Measurements from ENCODE around the gene CHKA. TPM values are rescaled to one million over a fixed set of nuclear protein-coding genes. Genes with fewer than 3 reads are reported as not detected.

CHKA gene
- polyA plus RNA-seq, 1 of the 3 experiments (the other 2 are of a cell fraction) = 12.3 TPM

DNA sequence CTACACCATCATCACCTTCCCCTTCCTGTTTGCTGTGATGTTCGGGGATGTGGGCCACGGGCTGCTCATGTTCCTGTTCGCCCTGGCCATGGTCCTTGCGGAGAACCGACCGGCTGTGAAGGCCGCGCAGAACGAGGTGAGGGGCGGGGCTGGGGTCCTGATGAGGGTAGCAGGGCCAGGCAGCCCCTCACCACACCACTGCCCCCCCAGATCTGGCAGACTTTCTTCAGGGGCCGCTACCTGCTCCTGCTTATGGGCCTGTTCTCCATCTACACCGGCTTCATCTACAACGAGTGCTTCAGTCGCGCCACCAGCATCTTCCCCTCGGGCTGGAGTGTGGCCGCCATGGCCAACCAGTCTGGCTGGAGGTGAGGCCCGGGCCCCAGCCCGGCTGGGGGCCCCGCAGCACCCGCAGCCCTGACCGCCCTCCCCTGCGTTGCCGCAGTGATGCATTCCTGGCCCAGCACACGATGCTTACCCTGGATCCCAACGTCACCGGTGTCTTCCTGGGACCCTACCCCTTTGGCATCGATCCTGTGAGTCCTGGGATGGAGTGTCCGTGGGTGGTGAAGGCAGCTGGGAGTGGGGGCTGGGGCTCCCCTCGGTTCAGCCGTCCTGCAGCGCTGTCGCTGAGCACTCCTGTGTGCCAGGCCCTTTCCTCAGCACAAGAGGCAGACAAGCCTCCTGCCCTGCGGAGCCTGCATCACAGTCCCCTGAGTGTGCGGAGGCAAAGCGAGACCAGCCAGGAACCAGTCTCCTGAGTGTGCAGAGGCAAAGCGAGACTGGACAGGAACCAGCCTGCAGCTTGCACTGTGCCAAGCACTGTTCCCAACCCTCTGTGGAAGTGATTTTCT is 73.5 kb downstream of the CHKA start:
- CTCF ChIA-PET = no interaction called here
- WGBS (ENCODE audit: low lambda C conversion rate) = 85% methylated on average over 34 of the region's 37 CpGs
- no peak overlapping the region for H3K27ac ChIP-seq (ENCODE audit: low read depth in 2 of 2, low read length in 1 of 2)

DNA sequence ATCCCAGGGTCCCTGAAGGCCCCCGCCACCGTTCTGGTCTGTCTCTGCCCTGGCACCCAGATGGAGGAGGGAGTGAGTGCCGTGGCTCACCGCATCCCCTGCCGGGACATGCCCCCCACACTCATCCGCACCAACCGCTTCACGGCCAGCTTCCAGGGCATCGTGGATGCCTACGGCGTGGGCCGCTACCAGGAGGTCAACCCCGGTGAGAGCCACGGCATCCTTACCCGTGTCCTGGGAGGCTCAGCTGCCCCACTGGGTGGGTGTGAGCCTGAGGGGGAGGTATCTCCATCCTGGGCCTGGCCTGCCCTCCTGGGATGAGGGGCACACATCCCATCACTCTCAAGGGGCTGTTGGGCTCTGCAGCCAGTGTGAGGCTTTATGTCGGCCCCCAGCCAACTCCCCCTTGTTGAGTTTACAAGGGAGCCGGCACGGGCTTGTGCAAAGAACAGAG is 76.3 kb downstream of the CHKA start:
- no peak overlapping the region for H3K4me3 ChIP-seq (ENCODE audit: low read depth in 2 of 2, low read length in 1 of 2)
- CTCF ChIA-PET = interaction anchor here (1.2 kb wide), 1 partner anchor 164 kb away, joined by 3 read pairs; no protein-coding TSS in a partner anchor
- no CpG with 5 or more reads among the region's 18 CpGs for WGBS (ENCODE audit: low lambda C conversion rate)
- TF ChIP-seq NRF1 (IDR thresholded peaks at IDR 0.05; ENCODE audit: low read depth, low read length) (no peak), FOXJ3 (CRISPR knock-in tag; IDR thresholded peaks at IDR 0.05) (no peak), YY1 (IDR thresholded peaks at IDR 0.05; ENCODE audit: low read depth) (no peak), SMC3 (IDR thresholded peaks at IDR 0.05; ENCODE audit: low read depth, low read length) (no peak), FOSL2 (IDR thresholded peaks at IDR 0.05; ENCODE audit: borderline replicate concordance, low read depth) (no peak), TCF12 (IDR thresholded peaks at IDR 0.05) (no peak), GABPA (IDR thresholded peaks at IDR 0.05; ENCODE audit: low read depth) (no peak), CHD2 (IDR thresholded peaks at IDR 0.05; ENCODE audit: low read length, partially characterized antibody) (no peak)
- TF ChIP-seq, protein P1, sequence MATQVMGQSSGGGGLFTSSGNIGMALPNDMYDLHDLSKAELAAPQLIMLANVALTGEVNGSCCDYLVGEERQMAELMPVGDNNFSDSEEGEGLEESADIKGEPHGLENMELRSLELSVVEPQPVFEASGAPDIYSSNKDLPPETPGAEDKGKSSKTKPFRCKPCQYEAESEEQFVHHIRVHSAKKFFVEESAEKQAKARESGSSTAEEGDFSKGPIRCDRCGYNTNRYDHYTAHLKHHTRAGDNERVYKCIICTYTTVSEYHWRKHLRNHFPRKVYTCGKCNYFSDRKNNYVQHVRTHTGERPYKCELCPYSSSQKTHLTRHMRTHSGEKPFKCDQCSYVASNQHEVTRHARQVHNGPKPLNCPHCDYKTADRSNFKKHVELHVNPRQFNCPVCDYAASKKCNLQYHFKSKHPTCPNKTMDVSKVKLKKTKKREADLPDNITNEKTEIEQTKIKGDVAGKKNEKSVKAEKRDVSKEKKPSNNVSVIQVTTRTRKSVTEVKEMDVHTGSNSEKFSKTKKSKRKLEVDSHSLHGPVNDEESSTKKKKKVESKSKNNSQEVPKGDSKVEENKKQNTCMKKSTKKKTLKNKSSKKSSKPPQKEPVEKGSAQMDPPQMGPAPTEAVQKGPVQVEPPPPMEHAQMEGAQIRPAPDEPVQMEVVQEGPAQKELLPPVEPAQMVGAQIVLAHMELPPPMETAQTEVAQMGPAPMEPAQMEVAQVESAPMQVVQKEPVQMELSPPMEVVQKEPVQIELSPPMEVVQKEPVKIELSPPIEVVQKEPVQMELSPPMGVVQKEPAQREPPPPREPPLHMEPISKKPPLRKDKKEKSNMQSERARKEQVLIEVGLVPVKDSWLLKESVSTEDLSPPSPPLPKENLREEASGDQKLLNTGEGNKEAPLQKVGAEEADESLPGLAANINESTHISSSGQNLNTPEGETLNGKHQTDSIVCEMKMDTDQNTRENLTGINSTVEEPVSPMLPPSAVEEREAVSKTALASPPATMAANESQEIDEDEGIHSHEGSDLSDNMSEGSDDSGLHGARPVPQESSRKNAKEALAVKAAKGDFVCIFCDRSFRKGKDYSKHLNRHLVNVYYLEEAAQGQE (IDR thresholded peaks at IDR 0.05; ENCODE audit: low read depth, low read length) = no peak
- TF ChIP-seq, protein P2, sequence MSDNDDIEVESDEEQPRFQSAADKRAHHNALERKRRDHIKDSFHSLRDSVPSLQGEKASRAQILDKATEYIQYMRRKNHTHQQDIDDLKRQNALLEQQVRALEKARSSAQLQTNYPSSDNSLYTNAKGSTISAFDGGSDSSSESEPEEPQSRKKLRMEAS (IDR thresholded peaks at IDR 0.05; ENCODE audit: low read depth) = no peak

More for the DNA sequence above, 73.5 kb downstream of the CHKA start:
- TF ChIP-seq, protein P2 (IDR thresholded peaks at IDR 0.05; ENCODE audit: low read depth) = no peak
- no peak for TF ChIP-seq TEAD4 (IDR thresholded peaks at IDR 0.05; ENCODE audit: borderline replicate concordance, insufficient read depth)
- no peak for TF ChIP-seq FOXM1 (IDR thresholded peaks at IDR 0.05; ENCODE audit: low read depth)
- TF ChIP-seq FOSL2 (IDR thresholded peaks at IDR 0.05; ENCODE audit: borderline replicate concordance, low read depth) = no peak
- TF ChIP-seq FOXJ3 (CRISPR knock-in tag; IDR thresholded peaks at IDR 0.05) = no peak
- TF ChIP-seq NFIC (IDR thresholded peaks at IDR 0.05; ENCODE audit: borderline replicate concordance) = no peak
- TF ChIP-seq SMC3 (IDR thresholded peaks at IDR 0.05; ENCODE audit: low read depth, low read length) = no peak
- TF ChIP-seq RAD21 (IDR thresholded peaks at IDR 0.05; ENCODE audit: low read length) = no peak
- TF ChIP-seq, protein P3, sequence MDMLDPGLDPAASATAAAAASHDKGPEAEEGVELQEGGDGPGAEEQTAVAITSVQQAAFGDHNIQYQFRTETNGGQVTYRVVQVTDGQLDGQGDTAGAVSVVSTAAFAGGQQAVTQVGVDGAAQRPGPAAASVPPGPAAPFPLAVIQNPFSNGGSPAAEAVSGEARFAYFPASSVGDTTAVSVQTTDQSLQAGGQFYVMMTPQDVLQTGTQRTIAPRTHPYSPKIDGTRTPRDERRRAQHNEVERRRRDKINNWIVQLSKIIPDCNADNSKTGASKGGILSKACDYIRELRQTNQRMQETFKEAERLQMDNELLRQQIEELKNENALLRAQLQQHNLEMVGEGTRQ (IDR thresholded peaks at IDR 0.05; ENCODE audit: borderline replicate concordance, low read depth, low read length) = no peak
- TF ChIP-seq, protein P4, sequence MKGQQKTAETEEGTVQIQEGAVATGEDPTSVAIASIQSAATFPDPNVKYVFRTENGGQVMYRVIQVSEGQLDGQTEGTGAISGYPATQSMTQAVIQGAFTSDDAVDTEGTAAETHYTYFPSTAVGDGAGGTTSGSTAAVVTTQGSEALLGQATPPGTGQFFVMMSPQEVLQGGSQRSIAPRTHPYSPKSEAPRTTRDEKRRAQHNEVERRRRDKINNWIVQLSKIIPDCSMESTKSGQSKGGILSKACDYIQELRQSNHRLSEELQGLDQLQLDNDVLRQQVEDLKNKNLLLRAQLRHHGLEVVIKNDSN (IDR thresholded peaks at IDR 0.05; ENCODE audit: borderline replicate concordance, low read depth) = no peak
- no peak for TF ChIP-seq POLR2AphosphoS5 (IDR thresholded peaks at IDR 0.05; ENCODE audit: low read depth, low read length)
- TF ChIP-seq SIN3A (IDR thresholded peaks at IDR 0.05; ENCODE audit: borderline replicate concordance, low read depth, low read length) = no peak
- TF ChIP-seq EP300 (IDR thresholded peaks at IDR 0.05; ENCODE audit: borderline replicate concordance in 1 of 2, low read depth in 1 of 2, low read length in 1 of 2) = no peak
- TF ChIP-seq GATA2 (CRISPR knock-in tag; IDR thresholded peaks at IDR 0.05) = no peak
- TF ChIP-seq YY1 (IDR thresholded peaks at IDR 0.05; ENCODE audit: low read depth) = no peak
- TF ChIP-seq EZH2phosphoT487 (IDR thresholded peaks at IDR 0.05; ENCODE audit: borderline replicate concordance, low read depth) = no peak
- Histone ChIP-seq H3K9me2 (no peaks in the 10 kb centered on the region), H4K20me1 (ENCODE audit: insufficient read depth) (no peaks in the 10 kb centered on the region), H3K9ac (no peak overlapping the region), H3K4me1 (ENCODE audit: control insufficient read depth in 1 of 2, insufficient read depth in 2 of 2, low read depth in 1 of 2, low read length in 1 of 2) (peaks cover 0 to 10% of the 10 kb centered on the region in 2 experiments; a peak in 1 of 4 replicates), H3K4me3 (ENCODE audit: low read depth in 2 of 2, low read length in 1 of 2) (no peak overlapping the region), H3K79me2 (ENCODE audit: insufficient read depth) (no peaks in the 10 kb centered on the region), H3K9me3 (no peaks in the 10 kb centered on the region), H3K4me2 (no peak overlapping the region), H3K27me3 (ENCODE audit: insufficient read depth) (no peaks in the 10 kb centered on the region), H3K36me3 (replicated peaks in 1 of 2; ENCODE audit: control insufficient read depth in 1 of 2, insufficient read depth in 2 of 2, low read length in 1 of 2) (no peaks in the 10 kb centered on the region), H2AFZ (ENCODE audit: low read depth) (no peak overlapping the region), H3F3A (replicated peaks; ENCODE audit: insufficient read depth) (no peaks in the 10 kb centered on the region)
- POLR2A ChIA-PET = no interaction called here
- no peak for DNase-seq

More for the DNA sequence above, 76.3 kb downstream of the CHKA start:
- peak; percentile 31 for DNase-seq
- no peaks in the 10 kb centered on the region for H4K20me1 ChIP-seq (ENCODE audit: insufficient read depth)
- H3K9ac ChIP-seq = no peak overlapping the region
- H3K36me3 ChIP-seq (replicated peaks in 1 of 2; ENCODE audit: control insufficient read depth in 1 of 2, insufficient read depth in 2 of 2, low read length in 1 of 2) = no peaks in the 10 kb centered on the region
- no peaks in the 10 kb centered on the region for H3K9me3 ChIP-seq
- no peaks in the 10 kb centered on the region for H3K9me2 ChIP-seq
- H3K27me3 ChIP-seq (ENCODE audit: insufficient read depth) = no peaks in the 10 kb centered on the region
- no peak overlapping the region for H3K27ac ChIP-seq (ENCODE audit: low read depth in 2 of 2, low read length in 1 of 2)
- H3F3A ChIP-seq (replicated peaks; ENCODE audit: insufficient read depth) = no peaks in the 10 kb centered on the region
- POLR2A ChIA-PET = no interaction called here
- no peak overlapping the region for H3K4me2 ChIP-seq
- no peaks in the 10 kb centered on the region for H3K79me2 ChIP-seq (ENCODE audit: insufficient read depth)
- no peak overlapping the region for H2AFZ ChIP-seq (ENCODE audit: low read depth)
- peaks cover 9 to 10% of the 10 kb centered on the region in 2 experiments; a peak in 2 of 4 replicates for H3K4me1 ChIP-seq (ENCODE audit: control insufficient read depth in 1 of 2, insufficient read depth in 2 of 2, low read depth in 1 of 2, low read length in 1 of 2)

Measured in SK-N-SH (cell line).